ENCODE data around the gene PTH.

DNA sequence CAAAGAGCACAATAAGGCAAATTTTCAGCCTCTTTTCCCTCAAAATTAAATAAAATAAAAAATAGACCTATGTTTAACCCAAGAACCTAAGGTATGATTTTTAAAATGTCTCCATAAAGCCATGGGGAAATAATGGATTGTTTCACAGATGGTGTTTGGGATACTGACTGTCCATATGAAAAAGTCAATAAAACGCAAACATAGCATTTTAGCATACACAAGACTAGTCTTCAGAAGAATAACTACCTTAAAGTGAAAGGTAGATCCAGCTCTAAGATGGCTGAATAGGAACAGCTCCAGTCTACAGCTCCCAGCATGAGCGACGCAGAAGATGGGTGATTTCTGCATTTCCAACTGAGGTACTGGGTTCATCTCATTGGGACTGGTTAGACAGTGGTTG is 16.1 kb downstream of the PTH start:
- TF ChIP-seq, protein P1, sequence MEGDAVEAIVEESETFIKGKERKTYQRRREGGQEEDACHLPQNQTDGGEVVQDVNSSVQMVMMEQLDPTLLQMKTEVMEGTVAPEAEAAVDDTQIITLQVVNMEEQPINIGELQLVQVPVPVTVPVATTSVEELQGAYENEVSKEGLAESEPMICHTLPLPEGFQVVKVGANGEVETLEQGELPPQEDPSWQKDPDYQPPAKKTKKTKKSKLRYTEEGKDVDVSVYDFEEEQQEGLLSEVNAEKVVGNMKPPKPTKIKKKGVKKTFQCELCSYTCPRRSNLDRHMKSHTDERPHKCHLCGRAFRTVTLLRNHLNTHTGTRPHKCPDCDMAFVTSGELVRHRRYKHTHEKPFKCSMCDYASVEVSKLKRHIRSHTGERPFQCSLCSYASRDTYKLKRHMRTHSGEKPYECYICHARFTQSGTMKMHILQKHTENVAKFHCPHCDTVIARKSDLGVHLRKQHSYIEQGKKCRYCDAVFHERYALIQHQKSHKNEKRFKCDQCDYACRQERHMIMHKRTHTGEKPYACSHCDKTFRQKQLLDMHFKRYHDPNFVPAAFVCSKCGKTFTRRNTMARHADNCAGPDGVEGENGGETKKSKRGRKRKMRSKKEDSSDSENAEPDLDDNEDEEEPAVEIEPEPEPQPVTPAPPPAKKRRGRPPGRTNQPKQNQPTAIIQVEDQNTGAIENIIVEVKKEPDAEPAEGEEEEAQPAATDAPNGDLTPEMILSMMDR (IDR thresholded peaks at IDR 0.05), result no peak
- no peak for TF ChIP-seq ZFX (IDR thresholded peaks at IDR 0.05; ENCODE audit: borderline replicate concordance)

Data from 22Rv1 (cell line).